ENCODE measurements around the gene RASSF4.
"Not testable (repeated sequence)": the region's sequence is repeated elsewhere in the genome, so short reads cannot be mapped to it uniquely, and the experiment has no call there.

The RASSF4 gene

GRCh38 chr10:45003432-45004000, 43.9 kb downstream of the RASSF4 start:
- no peak for DNase-seq (ENCODE audit: low read depth in 2 of 3, low spot score in 2 of 3)

- DNase-seq (ENCODE audit: low read depth in 2 of 3, low spot score in 2 of 3), result no peak
Measured at GRCh38 chr10:45004661-45005060, 45.1 kb downstream of the RASSF4 start.

- DNase-seq (ENCODE audit: low read depth in 2 of 3, low spot score in 2 of 3), result no peak
Measured at GRCh38 chr10:45005284-45005683, 45.7 kb downstream of the RASSF4 start.

GRCh38 chr10:45006276-45007030, 46.9 kb downstream of the RASSF4 start:
- DNase-seq (ENCODE audit: low read depth in 2 of 3, low spot score in 2 of 3), result no peak

GRCh38 chr10:45008524-45009161, 49.0 kb downstream of the RASSF4 start:
- DNase-seq (ENCODE audit: low read depth in 2 of 3, low spot score in 2 of 3), result no peak

GRCh38 chr10:45014557-45014956, 55.0 kb downstream of the RASSF4 start:
- DNase-seq (ENCODE audit: low read depth in 2 of 3, low spot score in 2 of 3), result not testable (repeated sequence)

- no peak for DNase-seq (ENCODE audit: low read depth in 2 of 3, low spot score in 2 of 3)
Measured at GRCh38 chr10:45015590-45015989, 56.0 kb downstream of the RASSF4 start.

GRCh38 chr10:45023426-45023825, 63.8 kb downstream of the RASSF4 start:
- DNase-seq (ENCODE audit: low read depth in 2 of 3, low spot score in 2 of 3), result no peak

GRCh38 chr10:45034301-45034700, 74.7 kb downstream of the RASSF4 start:
- DNase-seq (ENCODE audit: low read depth in 2 of 3, low spot score in 2 of 3), result no peak

GRCh38 chr10:45035673-45036072, 76.1 kb downstream of the RASSF4 start:
- DNase-seq (ENCODE audit: low read depth in 2 of 3, low spot score in 2 of 3), result no peak

- no peak for DNase-seq (ENCODE audit: low read depth in 2 of 3, low spot score in 2 of 3)
Measured at GRCh38 chr10:45040921-45041542, 81.4 kb downstream of the RASSF4 start.

- no peak for DNase-seq (ENCODE audit: low read depth in 2 of 3, low spot score in 2 of 3)
Measured at GRCh38 chr10:45044290-45044689, 84.7 kb downstream of the RASSF4 start.
